ENCODE data around the gene FGFR2. TPM values are rescaled to one million over a fixed set of nuclear protein-coding genes. Genes with fewer than 3 reads are reported as not detected.

Gene FGFR2
- total RNA-seq, 4 donors from 2014 or later: 22.5 to 58.0 (median 44.4) TPM

DNA sequence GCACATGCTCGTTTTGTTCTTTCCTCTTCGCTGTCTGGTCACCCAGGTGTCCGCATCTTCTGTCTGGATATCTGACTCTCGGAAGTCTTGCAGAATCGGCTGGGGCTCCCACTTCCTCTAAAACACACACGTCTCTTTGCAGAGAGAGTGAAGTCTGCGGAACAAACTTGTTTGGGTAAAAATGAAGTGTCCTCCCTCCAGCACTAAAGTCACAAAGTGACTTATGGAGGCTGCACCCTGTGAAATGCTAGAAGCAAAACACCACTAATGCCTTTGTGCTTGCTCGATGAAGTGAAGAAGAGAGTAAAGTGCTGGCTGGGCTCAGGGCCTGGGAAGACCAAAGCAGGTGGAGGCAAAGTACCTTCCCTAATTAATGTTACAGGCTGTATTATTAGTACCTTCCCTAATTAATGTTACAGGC, 71.4 kb downstream of the FGFR2 start:
- Histone ChIP-seq H3K36me3 (no peaks in the 10 kb centered on the region), H3K27ac (peak overlapping the region; percentile 75 to 90 (median 87)), H3K4me1 (peaks cover 12 to 90% (median 38%) of the 10 kb centered on the region in 3 donors), H3K9me3 (no peaks in the 10 kb centered on the region), H3K4me3 (no peak overlapping the region), H3K27me3 (no peaks in the 10 kb centered on the region)
- DNase-seq: no peak
- TF ChIP-seq, protein P1, sequence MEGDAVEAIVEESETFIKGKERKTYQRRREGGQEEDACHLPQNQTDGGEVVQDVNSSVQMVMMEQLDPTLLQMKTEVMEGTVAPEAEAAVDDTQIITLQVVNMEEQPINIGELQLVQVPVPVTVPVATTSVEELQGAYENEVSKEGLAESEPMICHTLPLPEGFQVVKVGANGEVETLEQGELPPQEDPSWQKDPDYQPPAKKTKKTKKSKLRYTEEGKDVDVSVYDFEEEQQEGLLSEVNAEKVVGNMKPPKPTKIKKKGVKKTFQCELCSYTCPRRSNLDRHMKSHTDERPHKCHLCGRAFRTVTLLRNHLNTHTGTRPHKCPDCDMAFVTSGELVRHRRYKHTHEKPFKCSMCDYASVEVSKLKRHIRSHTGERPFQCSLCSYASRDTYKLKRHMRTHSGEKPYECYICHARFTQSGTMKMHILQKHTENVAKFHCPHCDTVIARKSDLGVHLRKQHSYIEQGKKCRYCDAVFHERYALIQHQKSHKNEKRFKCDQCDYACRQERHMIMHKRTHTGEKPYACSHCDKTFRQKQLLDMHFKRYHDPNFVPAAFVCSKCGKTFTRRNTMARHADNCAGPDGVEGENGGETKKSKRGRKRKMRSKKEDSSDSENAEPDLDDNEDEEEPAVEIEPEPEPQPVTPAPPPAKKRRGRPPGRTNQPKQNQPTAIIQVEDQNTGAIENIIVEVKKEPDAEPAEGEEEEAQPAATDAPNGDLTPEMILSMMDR (IDR thresholded peaks at IDR 0.05): no peak
- no peak for TF ChIP-seq POLR2A (IDR thresholded peaks at IDR 0.05)
- intact Hi-C loops (cut with DNase I): no loop called here
- 29 to 42% methylated on average over 8 of the region's 8 CpGs for WGBS, 2 donors

DNA sequence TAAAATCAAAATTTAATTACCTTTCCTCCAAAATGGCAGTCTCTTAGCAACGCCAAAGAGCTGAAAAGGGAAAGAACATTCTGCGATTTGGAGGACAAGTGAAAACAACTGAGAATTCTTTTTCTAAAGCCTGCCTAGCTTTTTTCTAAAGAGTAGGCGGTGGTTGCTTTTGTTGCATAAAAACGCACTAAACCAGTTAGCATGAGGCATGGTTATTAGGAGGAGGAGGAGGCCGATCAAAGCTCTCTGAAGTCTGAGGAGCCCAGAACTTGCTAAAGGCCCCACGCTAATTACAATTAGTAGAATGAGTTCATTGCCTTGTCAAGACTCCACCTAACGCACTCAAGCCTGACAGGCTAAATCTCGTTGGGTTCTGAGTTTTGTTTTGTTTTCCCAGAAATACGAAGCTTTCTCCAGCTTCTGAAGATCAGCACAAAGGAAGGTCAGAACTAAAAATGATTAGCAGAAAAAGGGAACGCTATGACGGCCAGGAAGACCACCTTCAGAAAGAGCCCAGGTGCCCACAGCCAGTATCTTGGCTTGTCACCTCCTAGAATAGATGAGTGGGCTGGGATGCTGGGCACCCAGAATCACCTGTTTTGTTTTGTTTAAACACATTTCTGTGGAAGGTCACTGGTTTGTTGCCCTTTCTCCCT, 72.0 kb downstream of the FGFR2 start:
- H3K4me3 ChIP-seq: peak overlapping the region in 2 of 4 donors; percentile 2 to 22
- H3K36me3 ChIP-seq: no peaks in the 10 kb centered on the region
- TF ChIP-seq, protein P1 (IDR thresholded peaks at IDR 0.05): no peak
- no peak for TF ChIP-seq POLR2A (IDR thresholded peaks at IDR 0.05)
- H3K4me1 ChIP-seq: peaks cover 12 to 84% (median 35%) of the 10 kb centered on the region in 3 donors
- no peaks in the 10 kb centered on the region for H3K27me3 ChIP-seq
- H3K27ac ChIP-seq: peak overlapping the region; percentile 75 to 90 (median 87)
- DNase-seq: no peak
- intact Hi-C loops (cut with DNase I): no loop called here
- no peaks in the 10 kb centered on the region for H3K9me3 ChIP-seq
- WGBS, 2 donors: 36 to 45% methylated on average over 10 to 11 of the region's 11 CpGs

DNA sequence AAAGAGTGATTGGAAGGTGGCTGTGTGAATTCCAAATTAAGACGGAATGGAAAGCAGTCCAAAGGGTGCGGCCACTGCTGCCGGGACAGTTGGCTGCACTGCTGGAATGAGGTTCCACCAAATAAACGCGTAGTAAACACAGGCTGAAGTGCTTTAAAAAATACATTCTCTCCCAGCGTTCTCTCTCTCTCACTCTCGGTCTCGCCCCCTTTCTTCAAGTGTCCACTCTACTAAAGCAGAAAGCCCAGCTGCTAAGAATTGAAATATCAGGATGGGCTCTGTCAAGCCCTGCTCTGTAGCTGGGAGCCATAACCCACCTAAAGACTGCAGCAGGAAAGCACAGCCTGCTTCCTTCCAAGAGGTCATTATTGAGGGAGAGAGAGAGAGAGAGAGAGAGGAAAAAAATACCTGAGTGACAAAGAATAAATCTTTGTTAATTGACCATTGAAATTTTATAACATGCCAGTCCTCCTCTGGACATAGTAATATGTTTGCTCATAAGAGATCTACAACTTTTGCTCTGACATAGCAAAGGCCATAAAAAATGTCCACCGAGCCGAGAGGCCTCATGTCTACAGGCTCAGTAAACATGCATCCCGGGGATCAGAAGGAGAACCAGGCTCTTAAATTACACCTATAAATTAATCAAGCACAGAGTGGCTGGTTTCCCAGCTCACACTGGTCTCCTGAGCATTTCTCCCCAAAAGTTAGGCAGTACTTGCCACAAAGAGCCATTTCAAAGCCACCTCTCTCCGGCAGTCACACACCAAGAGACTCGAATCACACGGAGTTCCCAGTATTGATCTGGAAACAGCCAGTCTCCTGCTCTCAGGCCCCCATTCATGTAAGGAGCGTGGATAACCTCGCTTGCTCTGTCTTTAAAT, 72.8 kb downstream of the FGFR2 start:
- no peak for DNase-seq
- intact Hi-C loops (cut with DNase I): no loop called here
- no peaks in the 10 kb centered on the region for H3K9me3 ChIP-seq
- H3K27ac ChIP-seq: peak overlapping the region; percentile 75 to 90 (median 87)
- H3K4me1 ChIP-seq: peaks cover 12 to 76% (median 33%) of the 10 kb centered on the region in 3 donors
- 42 to 52% methylated on average over 16 of the region's 16 CpGs for WGBS, 2 donors
- H3K36me3 ChIP-seq: no peaks in the 10 kb centered on the region
- TF ChIP-seq, protein P1 (IDR thresholded peaks at IDR 0.05): no peak
- no peak for TF ChIP-seq POLR2A (IDR thresholded peaks at IDR 0.05)
- H3K27me3 ChIP-seq: no peaks in the 10 kb centered on the region
- peak overlapping the region in 3 of 4 donors; percentile 2 to 26 (median 22) for H3K4me3 ChIP-seq

DNA sequence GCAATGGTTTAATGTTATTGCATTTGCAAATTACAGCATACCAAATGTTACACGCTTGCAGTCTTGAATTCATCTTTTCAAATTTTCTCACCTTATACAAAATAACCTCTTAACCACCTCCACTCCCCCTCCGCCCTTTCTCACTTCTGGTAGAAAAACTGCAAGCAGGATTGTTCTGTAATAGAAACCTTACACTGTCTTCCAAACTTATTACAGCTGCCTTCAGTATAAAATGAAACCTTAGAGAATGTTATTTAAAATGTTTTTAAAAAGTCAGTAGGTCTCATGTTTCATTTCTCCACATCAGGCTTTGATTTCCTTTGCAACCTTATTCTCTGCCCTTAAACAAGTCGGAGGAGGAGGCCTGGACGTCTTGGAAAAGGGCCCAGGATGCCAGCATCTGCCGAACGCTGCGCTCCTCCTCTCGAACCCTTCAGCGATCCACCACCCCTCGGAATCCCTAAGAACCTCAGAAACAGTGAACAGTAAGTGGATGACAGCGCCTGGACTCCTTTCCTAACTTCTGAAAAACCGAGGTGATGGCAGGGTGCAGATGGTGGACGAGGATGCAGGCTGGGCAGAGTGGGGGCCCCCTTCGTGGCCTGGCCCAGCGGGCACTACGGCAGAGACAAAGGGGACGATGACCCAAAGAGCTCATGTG, 74.0 kb downstream of the FGFR2 start:
- DNase-seq: no peak
- Histone ChIP-seq H3K9me3 (no peaks in the 10 kb centered on the region), H3K4me1 (peaks cover 12 to 71% (median 29%) of the 10 kb centered on the region in 3 donors), H3K27me3 (no peaks in the 10 kb centered on the region), H3K27ac (peak overlapping the region; percentile 75 to 90 (median 87)), H3K36me3 (no peaks in the 10 kb centered on the region), H3K4me3 (peak overlapping the region in 1 of 4 donors; percentile 12)
- TF ChIP-seq, protein P1 (IDR thresholded peaks at IDR 0.05): no peak
- no peak for TF ChIP-seq POLR2A (IDR thresholded peaks at IDR 0.05)
- 49 to 59% methylated on average over 9 to 13 of the region's 17 CpGs for WGBS, 2 donors
- intact Hi-C loops (cut with DNase I): no loop called here
